ENCODE measurements around the gene JTB. TPM values are rescaled to one million over a fixed set of nuclear protein-coding genes. Genes with fewer than 3 reads are reported as not detected.
"Not testable (repeated sequence)": the region's sequence is repeated elsewhere in the genome, so short reads cannot be mapped to it uniquely, and the experiment has no call there.

JTB gene
- polyA plus RNA-seq, 2 of the 4 experiments (the other 2 are of a cell fraction): 106 to 162 TPM

- FAIRE-seq; DNase-seq (ENCODE audit: low read depth in 1 of 2, low spot score in 1 of 2); ATAC-seq; H3K4me3 ChIP-seq; H3K9me3 ChIP-seq; H3K4me2 ChIP-seq; H3K27ac ChIP-seq: not testable (repeated sequence)
- H3K4me1 ChIP-seq: peaks cover 18% of the 10 kb centered on the region
- ChIA-PET POLR2A (interaction anchor here (3.5 to 4.4 kb wide), 2 partner anchors 12 kb away, joined by 52 to 78 read pairs; partner anchors contain the start of genes CREB3L4 and RPS27), CTCF (interaction anchor here (1.0 to 7.5 kb wide), 7 partner anchors 7 to 182 kb away, joined by 3 to 90 read pairs (median 9); partner anchors contain the start of genes CREB3L4, DENND4B and RAB13)
- 93% methylated on average over 11 of the region's 12 CpGs for WGBS (ENCODE audit: missing lambda C conversion rate)
Observed at GRCh38 chr1:153979091-153979490, 1.6 kb upstream of the JTB start.

DNA sequence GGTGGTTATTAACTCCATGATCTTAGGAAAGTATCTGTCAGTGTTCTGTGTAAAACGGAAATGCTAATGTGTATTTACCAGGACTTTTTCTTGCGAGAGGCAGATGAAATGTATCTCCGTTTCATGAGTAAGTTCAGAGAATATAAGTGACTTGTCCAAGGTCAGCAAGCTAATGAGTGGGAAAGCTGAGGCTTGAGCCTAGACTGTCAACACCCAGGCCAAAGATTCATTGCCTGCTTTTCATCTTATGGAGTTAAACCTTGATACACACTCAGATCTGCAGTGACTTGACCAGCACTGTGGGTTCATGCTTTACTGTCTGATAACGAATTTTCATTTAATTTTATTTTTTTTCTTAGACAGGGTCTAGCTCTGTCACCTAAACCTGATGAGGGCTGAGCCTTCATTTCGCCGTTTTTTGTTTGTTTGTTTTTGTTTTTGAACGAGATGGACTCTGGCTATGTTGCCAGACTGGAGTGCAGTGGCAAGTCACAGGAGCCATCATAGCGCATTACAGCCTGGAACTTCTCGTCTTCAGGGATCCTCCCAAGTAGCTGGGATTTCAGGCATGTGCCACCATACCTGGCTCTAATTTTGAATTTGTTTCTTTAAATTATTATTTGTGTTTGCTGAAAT lies 918 bp upstream of the JTB start:
- ChIA-PET POLR2A (interaction anchor here (0.9 to 4.4 kb wide), 6 partner anchors 11 to 194 kb away, joined by 3 to 78 read pairs (median 10); partner anchors contain the start of genes CREB3L4, DENND4B, RPS27 and SLC39A1), CTCF (interaction anchor here (0.5 to 7.5 kb wide), 10 partner anchors 8 to 947 kb away, joined by 3 to 90 read pairs (median 6); partner anchors contain the start of genes CREB3L4, DENND4B and RAB13)
- peak overlapping the region; percentile 88 to 95; a peak in 5 of 6 replicates for H3K27ac ChIP-seq
- no peak for ATAC-seq
- 72% methylated on average over 9 of the region's 9 CpGs for WGBS (ENCODE audit: missing lambda C conversion rate)
- H3K4me3 ChIP-seq: peak overlapping the region; percentile 92
- H3K4me2 ChIP-seq: peak overlapping the region; percentile 92
- DNase-seq (ENCODE audit: low read depth in 1 of 2, low spot score in 1 of 2): no peak
- FAIRE-seq: no peak
- no peak for TF ChIP-seq CHD2 (IDR thresholded peaks at IDR 0.05; ENCODE audit: low read length, partially characterized antibody)
- no peak for TF ChIP-seq TP53 (CRISPR knock-in tag; IDR thresholded peaks at IDR 0.05)
- no peak for TF ChIP-seq MAFK (IDR thresholded peaks at IDR 0.05; ENCODE audit: partially characterized antibody)
- no peak for TF ChIP-seq KDM5A (IDR thresholded peaks at IDR 0.05)
- no peak for TF ChIP-seq HOXB5 (CRISPR knock-in tag; IDR thresholded peaks at IDR 0.05)
- TF ChIP-seq RAD21 (conservative IDR thresholded peaks at IDR 0.05 in 1 of 2, IDR thresholded peaks at IDR 0.05 in 1 of 2): no peak
- no peak for TF ChIP-seq E2F6 (IDR thresholded peaks at IDR 0.05; ENCODE audit: borderline replicate concordance, low read depth)
- no peak for TF ChIP-seq JUNB (IDR thresholded peaks at IDR 0.05)
- TF ChIP-seq POLR2A (IDR thresholded peaks at IDR 0.05; ENCODE audit: low read length): no peak
- no peak for TF ChIP-seq SREBF2 (IDR thresholded peaks at IDR 0.05)
- TF ChIP-seq EP300 (IDR thresholded peaks at IDR 0.05): no peak
- TF ChIP-seq ZSCAN20 (CRISPR knock-in tag; IDR thresholded peaks at IDR 0.05): no peak
- TF ChIP-seq MAZ (IDR thresholded peaks at IDR 0.05; ENCODE audit: borderline replicate concordance, low read depth, low read length): no peak
- peaks cover 18% of the 10 kb centered on the region for H3K4me1 ChIP-seq
- H3K9me3 ChIP-seq: no peaks in the 10 kb centered on the region

DNA sequence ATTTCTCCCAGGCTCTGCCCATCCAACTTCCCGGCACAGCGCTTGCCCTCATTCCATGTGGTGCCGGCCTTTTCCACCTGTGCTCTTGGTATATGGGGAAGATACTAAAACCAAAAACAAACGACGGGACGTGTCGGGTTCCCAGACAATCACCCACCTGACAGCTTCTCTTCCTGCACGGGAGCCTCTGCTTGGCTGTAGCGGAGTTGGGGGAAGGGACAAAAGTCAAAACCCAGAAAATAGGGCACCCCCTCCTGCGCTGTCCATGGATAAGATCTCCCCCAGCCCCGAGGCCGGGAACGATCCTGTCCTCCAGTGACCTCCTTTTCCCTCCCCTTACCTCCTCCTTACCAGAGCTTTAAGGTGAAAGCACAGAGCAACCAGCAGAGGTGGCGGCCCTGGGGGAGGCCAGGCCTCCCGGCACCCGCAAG lies 640 bp downstream of the JTB start:
- WGBS (ENCODE audit: missing lambda C conversion rate): 2% methylated on average over 13 of the region's 16 CpGs
- DNase-seq (ENCODE audit: low read depth in 1 of 2, low spot score in 1 of 2) (no peak), FAIRE-seq (no peak), ATAC-seq (peak; percentile 3 to 45; a peak in 4 of 6 replicates)
- POLR2A ChIA-PET: interaction anchor here (0.9 to 4.4 kb wide), 9 partner anchors 9 to 193 kb away, joined by 3 to 78 read pairs (median 8); partner anchors contain the start of genes CREB3L4, DENND4B, GATAD2B and RAB13
- Histone ChIP-seq H3K4me3 (peak overlapping the region; percentile 92), H3K4me2 (peak overlapping the region; percentile 92), H3K9me3 (no peaks in the 10 kb centered on the region), H3K4me1 (peaks cover 18% of the 10 kb centered on the region), H3K27ac (peak overlapping the region; percentile 88 to 95)
- CTCF ChIA-PET: interaction anchor here (0.8 to 7.5 kb wide), 10 partner anchors 9 to 187 kb away, joined by 3 to 90 read pairs (median 5); partner anchors contain the start of genes CREB3L4, DENND4B and RAB13
- TF ChIP-seq EHMT2 (IDR thresholded peaks at IDR 0.05; ENCODE audit: low read depth): no peak
- no peak for TF ChIP-seq ZC3H11A (IDR thresholded peaks at IDR 0.05)
- no peak for TF ChIP-seq RFX5 (IDR thresholded peaks at IDR 0.05)
- TF ChIP-seq CEBPB (IDR thresholded peaks at IDR 0.05): no peak
- TF ChIP-seq ELK1 (IDR thresholded peaks at IDR 0.05; ENCODE audit: low read depth, low read length): no peak
- TF ChIP-seq RNF2 (IDR thresholded peaks at IDR 0.05; ENCODE audit: borderline replicate concordance, low read depth): no peak
- TF ChIP-seq FOSL2 (IDR thresholded peaks at IDR 0.05): no peak
- no peak for TF ChIP-seq FOSL2 (CRISPR knock-in tag; IDR thresholded peaks at IDR 0.05)
- TF ChIP-seq REST (IDR thresholded peaks at IDR 0.05): no peak
- TF ChIP-seq JUN (IDR thresholded peaks at IDR 0.05): no peak
- TF ChIP-seq, protein P1, sequence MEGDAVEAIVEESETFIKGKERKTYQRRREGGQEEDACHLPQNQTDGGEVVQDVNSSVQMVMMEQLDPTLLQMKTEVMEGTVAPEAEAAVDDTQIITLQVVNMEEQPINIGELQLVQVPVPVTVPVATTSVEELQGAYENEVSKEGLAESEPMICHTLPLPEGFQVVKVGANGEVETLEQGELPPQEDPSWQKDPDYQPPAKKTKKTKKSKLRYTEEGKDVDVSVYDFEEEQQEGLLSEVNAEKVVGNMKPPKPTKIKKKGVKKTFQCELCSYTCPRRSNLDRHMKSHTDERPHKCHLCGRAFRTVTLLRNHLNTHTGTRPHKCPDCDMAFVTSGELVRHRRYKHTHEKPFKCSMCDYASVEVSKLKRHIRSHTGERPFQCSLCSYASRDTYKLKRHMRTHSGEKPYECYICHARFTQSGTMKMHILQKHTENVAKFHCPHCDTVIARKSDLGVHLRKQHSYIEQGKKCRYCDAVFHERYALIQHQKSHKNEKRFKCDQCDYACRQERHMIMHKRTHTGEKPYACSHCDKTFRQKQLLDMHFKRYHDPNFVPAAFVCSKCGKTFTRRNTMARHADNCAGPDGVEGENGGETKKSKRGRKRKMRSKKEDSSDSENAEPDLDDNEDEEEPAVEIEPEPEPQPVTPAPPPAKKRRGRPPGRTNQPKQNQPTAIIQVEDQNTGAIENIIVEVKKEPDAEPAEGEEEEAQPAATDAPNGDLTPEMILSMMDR (IDR thresholded peaks at IDR 0.05): no peak
- TF ChIP-seq HOXB5 (CRISPR knock-in tag; IDR thresholded peaks at IDR 0.05): no peak
- no peak for TF ChIP-seq POLR2AphosphoS2 (conservative IDR thresholded peaks at IDR 0.05; ENCODE audit: low read length)
- TF ChIP-seq HOXA7 (CRISPR knock-in tag; IDR thresholded peaks at IDR 0.05): no peak
- TF ChIP-seq CHD4 (IDR thresholded peaks at IDR 0.05; ENCODE audit: borderline replicate concordance): no peak
